Glutamatergic neuron (in vitro differentiated cells): ENCODE measurements around the gene P2RX3. TPM values are rescaled to one million over a fixed set of nuclear protein-coding genes. Genes with fewer than 3 reads are reported as not detected.

ENCODE experiments used
- DNase-seq: peaks from one replicate; pipeline ENCODE4 v3.0.0; 2022
- H3K27ac Mint-ChIP-seq: one replicate; pipeline ENCODE4 v1.8.0; 2020; ENCODE audit warnings: mild to moderate bottlenecking, mixed read lengths, inconsistent platforms; ENCODE audit not compliant: unreplicated experiment
- H3K27me3 Mint-ChIP-seq: one replicate; pipeline ENCODE4 v1.8.0; 2020; ENCODE audit warnings: mild to moderate bottlenecking, moderate library complexity, mixed read lengths, inconsistent platforms; ENCODE audit not compliant: unreplicated experiment
- H3K36me3 Mint-ChIP-seq: one replicate; pipeline ENCODE4 v1.8.0; 2020; ENCODE audit warnings: mild to moderate bottlenecking, mixed read lengths, inconsistent platforms; ENCODE audit not compliant: unreplicated experiment
- H3K4me1 Mint-ChIP-seq: one replicate; pipeline ENCODE4 v1.8.0; 2020; ENCODE audit warnings: mild to moderate bottlenecking, low read depth, mixed read lengths, inconsistent platforms; ENCODE audit not compliant: unreplicated experiment
- H3K4me3 Mint-ChIP-seq: one replicate; pipeline ENCODE4 v1.8.0; 2020; ENCODE audit warnings: mild to moderate bottlenecking, mixed read lengths, inconsistent platforms; ENCODE audit not compliant: unreplicated experiment
- H3K9me3 Mint-ChIP-seq: one replicate; pipeline ENCODE4 v1.8.0; 2020; ENCODE audit warnings: mild to moderate bottlenecking, moderate library complexity, mixed read lengths, inconsistent platforms; ENCODE audit not compliant: unreplicated experiment
- CTCF ChIP-seq: fragments of 200-600 bp; sonication (generic); IDR thresholded peaks from one replicate; pipeline ENCODE4 v1.5.0; 2021; ENCODE audit not compliant: partially characterized antibody, unreplicated experiment
- total RNA-seq: library from RNA; stranded (reverse); fragmentation: NEBNext Ultra II Directional; extraction: Animal tissue kit (Norgen Biotek cat#: 25700); gene quantifications from one replicate; pipeline ENCODE4 v1.2.1, GENCODE V29; 2021; ENCODE audit not compliant: unreplicated experiment

The P2RX3 gene
- total RNA-seq, 1 donor from 2014 or later = 496 TPM

GRCh38 chr11:57375490-57375889 is 37.3 kb downstream of the P2RX3 start:
- peaks cover 6% of the 10 kb centered on the region for H3K4me1 Mint-ChIP-seq
- H3K4me3 Mint-ChIP-seq = no peak overlapping the region
- H3K27ac Mint-ChIP-seq = no peak overlapping the region
- peaks cover 26% of the 10 kb centered on the region for H3K27me3 Mint-ChIP-seq
- no peak for TF ChIP-seq CTCF
- no peak for DNase-seq
- no peaks in the 10 kb centered on the region for H3K36me3 Mint-ChIP-seq
- H3K9me3 Mint-ChIP-seq = peaks cover 23% of the 10 kb centered on the region

- Mint-ChIP-seq H3K36me3 (no peaks in the 10 kb centered on the region), H3K4me3 (no peak overlapping the region), H3K9me3 (peaks cover 23% of the 10 kb centered on the region), H3K4me1 (peaks cover 6% of the 10 kb centered on the region), H3K27me3 (peaks cover 27% of the 10 kb centered on the region), H3K27ac (no peak overlapping the region)
- TF ChIP-seq CTCF = no peak
- DNase-seq = no peak
Measured at GRCh38 chr11:57376095-57377090, 38.2 kb downstream of the P2RX3 start.

GRCh38 chr11:57377107-57377506 is 39.0 kb downstream of the P2RX3 start:
- no peak overlapping the region for H3K27ac Mint-ChIP-seq
- peaks cover 2% of the 10 kb centered on the region for H3K4me1 Mint-ChIP-seq
- H3K9me3 Mint-ChIP-seq = peaks cover 20% of the 10 kb centered on the region
- peaks cover 29% of the 10 kb centered on the region for H3K27me3 Mint-ChIP-seq
- no peak for DNase-seq
- TF ChIP-seq CTCF = no peak
- H3K36me3 Mint-ChIP-seq = no peaks in the 10 kb centered on the region
- no peak overlapping the region for H3K4me3 Mint-ChIP-seq

GRCh38 chr11:57378186-57378585 is 40.0 kb downstream of the P2RX3 start:
- H3K36me3 Mint-ChIP-seq = no peaks in the 10 kb centered on the region
- H3K4me1 Mint-ChIP-seq = peaks cover 2% of the 10 kb centered on the region
- H3K4me3 Mint-ChIP-seq = no peak overlapping the region
- H3K27me3 Mint-ChIP-seq = peaks cover 30% of the 10 kb centered on the region
- no peak for DNase-seq
- TF ChIP-seq CTCF = no peak
- H3K27ac Mint-ChIP-seq = no peak overlapping the region
- H3K9me3 Mint-ChIP-seq = peaks cover 18% of the 10 kb centered on the region

DNA sequence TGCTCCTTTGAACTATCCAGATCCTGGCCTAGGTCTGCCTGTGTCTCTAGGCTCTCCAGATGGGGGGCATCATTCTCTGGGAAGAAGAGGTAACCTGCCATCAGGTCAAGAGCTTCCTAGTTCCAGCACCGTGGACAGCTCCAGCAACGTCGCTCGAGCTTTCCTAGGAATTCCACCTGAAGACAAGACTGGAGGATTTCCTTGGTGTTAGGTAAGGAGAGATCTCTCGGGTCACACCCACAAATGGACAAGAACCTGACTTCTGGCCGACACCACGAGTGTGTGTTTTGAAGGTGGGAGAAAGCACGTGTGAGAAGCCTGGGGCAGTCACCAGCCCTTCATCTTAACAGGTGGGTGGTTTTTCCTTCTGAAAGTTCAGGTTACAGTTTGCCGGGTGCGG is 41.6 kb downstream of the P2RX3 start:
- H3K9me3 Mint-ChIP-seq = peaks cover 9% of the 10 kb centered on the region
- no peaks in the 10 kb centered on the region for H3K36me3 Mint-ChIP-seq
- peaks cover 22% of the 10 kb centered on the region for H3K27me3 Mint-ChIP-seq
- H3K4me3 Mint-ChIP-seq = no peak overlapping the region
- no peak for TF ChIP-seq CTCF
- no peak overlapping the region for H3K27ac Mint-ChIP-seq
- H3K4me1 Mint-ChIP-seq = peaks cover 2% of the 10 kb centered on the region
- no peak for DNase-seq
